Measurements from ENCODE around the gene VAV2. TPM values are rescaled to one million over a fixed set of nuclear protein-coding genes. Genes with fewer than 3 reads are reported as not detected.

Gene VAV2
- total and polyA plus RNA-seq, 2 of the 4 experiments (the other 2 are of a cell fraction): 10.8 to 13.4 TPM

- ChIA-PET CTCF (no interaction called here), POLR2A (ENCODE audit: unreplicated experiment) (no interaction called here)
- Histone ChIP-seq H2BK5ac (ENCODE audit: low read depth, low read length, poor library complexity, severe bottlenecking) (no peak overlapping the region), H3K4me1 (ENCODE audit: control insufficient read depth, insufficient read depth, low read length) (peaks cover 4% of the 10 kb centered on the region; the same call in 1 of the 2 replicates), H2AK9ac (replicated peaks; ENCODE audit: low read depth, low read length, poor library complexity) (no peak overlapping the region), H3K9ac (ENCODE audit: low read depth, low read length) (no peak overlapping the region), H3K36me3 (ENCODE audit: control insufficient read depth, insufficient read depth, low read length) (0 out of 2 replicates have a peak, but pooled peaks cover 1% of the 10 kb centered on the region), H4K5ac (ENCODE audit: low read depth, low read length) (no peak overlapping the region), H3K9me3 (ENCODE audit: control insufficient read depth, insufficient read depth, low read length) (no peaks in the 10 kb centered on the region), H4K20me1 (ENCODE audit: insufficient read depth, low read length) (peaks cover 79% of the 10 kb centered on the region), H4K8ac (ENCODE audit: low read depth in 2 of 2, low read length in 2 of 2) (no peak overlapping the region), H3K23ac (ENCODE audit: low read depth, low read length) (0 out of 2 replicates have a peak overlapping the region, but pooled peaks have one; percentile 42), H2AK5ac (ENCODE audit: low read depth, low read length) (no peak overlapping the region), H3K27ac (ENCODE audit: insufficient read depth, low read length) (no peak overlapping the region), H3K4me2 (ENCODE audit: low read depth, low read length) (no peak overlapping the region), H3K18ac (ENCODE audit: low read depth, low read length) (no peak overlapping the region), H3K56ac (ENCODE audit: extremely low read depth, insufficient read depth, low read length) (no peak overlapping the region), H2BK120ac (ENCODE audit: low read depth, low read length) (no peak overlapping the region), H2BK15ac (ENCODE audit: low read depth, low read length) (no peak overlapping the region), H4K91ac (ENCODE audit: insufficient read depth, low read depth, low read length) (no peak overlapping the region), H3K27me3 (ENCODE audit: control insufficient read depth, insufficient read depth, low read length) (no peaks in the 10 kb centered on the region), H3K4me3 (ENCODE audit: insufficient read depth, low read depth, low read length) (no peak overlapping the region), H3K79me1 (ENCODE audit: low read depth in 1 of 2, low read length in 2 of 2) (peaks cover 23 to 78% of the 10 kb centered on the region in 2 experiments), H3K4ac (ENCODE audit: low read depth, low read length) (no peak overlapping the region), H2AFZ (replicated peaks; ENCODE audit: low read length, poor library complexity) (peak overlapping the region; percentile 18), H2BK20ac (ENCODE audit: low read depth, low read length) (no peak overlapping the region), H3K14ac (replicated peaks; ENCODE audit: low read depth, low read length) (no peak overlapping the region), H3K9me1 (ENCODE audit: insufficient read depth, low read length) (peaks cover 19% of the 10 kb centered on the region)
- no TSS peak for BruUV-seq (replicated peaks)
- intact Hi-C loops (cut with micrococcal nuclease): no loop called here
- WGBS, 2 experiments (ENCODE audit: extremely low coverage in 2 of 2, insufficient read length in 1 of 2): 100% methylated on average over 2 of the region's 13 CpGs; no CpG with 5 or more reads in 1 of the 2 experiments
- no peak for ATAC-seq (ENCODE audit: low read depth)
- dilution Hi-C loops (cut with HindIII; ENCODE audit: low sequenced_read_pairs, unreplicated experiment): no loop called here
- no peak for DNase-seq
- in situ Hi-C loops (cut with MboI; ENCODE audit: low sequenced_read_pairs): no loop called here
- TF ChIP-seq CHD1 (IDR thresholded peaks at IDR 0.05; ENCODE audit: low read depth, low read length) (no peak), RFX5 (IDR thresholded peaks at IDR 0.05; ENCODE audit: low read depth, low read length) (no peak), MXI1 (IDR thresholded peaks at IDR 0.05; ENCODE audit: borderline replicate concordance, low read depth, low read length) (no peak), MAZ (IDR thresholded peaks at IDR 0.05; ENCODE audit: borderline replicate concordance, low read depth, low read length) (no peak), POLR2A (IDR thresholded peaks at IDR 0.05; ENCODE audit: low read depth, low read length) (no peak), RAD21 (IDR thresholded peaks at IDR 0.05; ENCODE audit: low read length) (no peak)
- TF ChIP-seq, protein P1, sequence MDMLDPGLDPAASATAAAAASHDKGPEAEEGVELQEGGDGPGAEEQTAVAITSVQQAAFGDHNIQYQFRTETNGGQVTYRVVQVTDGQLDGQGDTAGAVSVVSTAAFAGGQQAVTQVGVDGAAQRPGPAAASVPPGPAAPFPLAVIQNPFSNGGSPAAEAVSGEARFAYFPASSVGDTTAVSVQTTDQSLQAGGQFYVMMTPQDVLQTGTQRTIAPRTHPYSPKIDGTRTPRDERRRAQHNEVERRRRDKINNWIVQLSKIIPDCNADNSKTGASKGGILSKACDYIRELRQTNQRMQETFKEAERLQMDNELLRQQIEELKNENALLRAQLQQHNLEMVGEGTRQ (IDR thresholded peaks at IDR 0.05; ENCODE audit: low read depth, low read length): no peak
- TF ChIP-seq, protein P2, sequence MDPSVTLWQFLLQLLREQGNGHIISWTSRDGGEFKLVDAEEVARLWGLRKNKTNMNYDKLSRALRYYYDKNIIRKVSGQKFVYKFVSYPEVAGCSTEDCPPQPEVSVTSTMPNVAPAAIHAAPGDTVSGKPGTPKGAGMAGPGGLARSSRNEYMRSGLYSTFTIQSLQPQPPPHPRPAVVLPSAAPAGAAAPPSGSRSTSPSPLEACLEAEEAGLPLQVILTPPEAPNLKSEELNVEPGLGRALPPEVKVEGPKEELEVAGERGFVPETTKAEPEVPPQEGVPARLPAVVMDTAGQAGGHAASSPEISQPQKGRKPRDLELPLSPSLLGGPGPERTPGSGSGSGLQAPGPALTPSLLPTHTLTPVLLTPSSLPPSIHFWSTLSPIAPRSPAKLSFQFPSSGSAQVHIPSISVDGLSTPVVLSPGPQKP (IDR thresholded peaks at IDR 0.05; ENCODE audit: borderline replicate concordance, low read depth, low read length): no peak
- TF ChIP-seq, protein P3, sequence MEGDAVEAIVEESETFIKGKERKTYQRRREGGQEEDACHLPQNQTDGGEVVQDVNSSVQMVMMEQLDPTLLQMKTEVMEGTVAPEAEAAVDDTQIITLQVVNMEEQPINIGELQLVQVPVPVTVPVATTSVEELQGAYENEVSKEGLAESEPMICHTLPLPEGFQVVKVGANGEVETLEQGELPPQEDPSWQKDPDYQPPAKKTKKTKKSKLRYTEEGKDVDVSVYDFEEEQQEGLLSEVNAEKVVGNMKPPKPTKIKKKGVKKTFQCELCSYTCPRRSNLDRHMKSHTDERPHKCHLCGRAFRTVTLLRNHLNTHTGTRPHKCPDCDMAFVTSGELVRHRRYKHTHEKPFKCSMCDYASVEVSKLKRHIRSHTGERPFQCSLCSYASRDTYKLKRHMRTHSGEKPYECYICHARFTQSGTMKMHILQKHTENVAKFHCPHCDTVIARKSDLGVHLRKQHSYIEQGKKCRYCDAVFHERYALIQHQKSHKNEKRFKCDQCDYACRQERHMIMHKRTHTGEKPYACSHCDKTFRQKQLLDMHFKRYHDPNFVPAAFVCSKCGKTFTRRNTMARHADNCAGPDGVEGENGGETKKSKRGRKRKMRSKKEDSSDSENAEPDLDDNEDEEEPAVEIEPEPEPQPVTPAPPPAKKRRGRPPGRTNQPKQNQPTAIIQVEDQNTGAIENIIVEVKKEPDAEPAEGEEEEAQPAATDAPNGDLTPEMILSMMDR (conservative IDR thresholded peaks at IDR 0.05; ENCODE audit: low read depth, low read length): no peak
These were observed 5.2 kb downstream of the VAV2 start for GRCh38 chr9:133986774-133987445.
